Endothelial cell of umbilical vein (primary cell): ENCODE data around the gene PAQR8. TPM values are rescaled to one million over a fixed set of nuclear protein-coding genes. Genes with fewer than 3 reads are reported as not detected.
"Not testable (repeated sequence)": the region's sequence is repeated elsewhere in the genome, so short reads cannot be mapped to it uniquely, and the experiment has no call there.

Source experiments
- BruUV-seq: library from RNA; stranded (reverse); fragments of 400-500 nt; replicated peaks from 2 replicates; lab custom pipeline; 2021; lab: Mats Ljungman, UMichigan
- CTCF ChIA-PET: fragments of 300-600, 350-600 bp; sonication (Branson Sonifier 250); formaldehyde crosslinking; loops from one replicate; lab custom pipeline; 2021; ENCODE audit warnings: antibody characterized with exemption, inconsistent platforms; lab: Charles Lee
- POLR2A ChIA-PET: fragments of 300-600, 350-600 bp; sonication (Branson Sonifier 250); formaldehyde crosslinking; loops from one replicate; lab custom pipeline; 2021; ENCODE audit warnings: antibody characterized with exemption, inconsistent platforms; lab: Charles Lee
- DNase-seq: peaks from one replicate; pipeline ENCODE4 v3.0.0-alpha.2; 2011; ENCODE audit warnings: low read depth, low spot score
- FAIRE-seq: peaks from 2 replicates; lab custom pipeline; 2011; peaks lifted over from hg19 to GRCh38; lab: Jason Lieb, UNC
- H2AFZ ChIP-seq: 2 replicates; pipeline ENCODE4 v1.6.0; 2012; ENCODE audit warnings: low read depth, low read length, control low read depth, inconsistent platforms
- H3K27ac ChIP-seq: 2 replicates; pipeline ENCODE4 v1.5.1; 2011; ENCODE audit warnings: low read depth, mild to moderate bottlenecking, control low read depth, low read length, moderate library complexity; ENCODE audit not compliant: insufficient read depth
- H3K27me3 ChIP-seq, 2 experiments: 2 replicates each; pipeline versions ENCODE4 v1.6.0 to v1.6.1; 2011; ENCODE audit warnings: low read length in 2 of 2, mixed read lengths in 1 of 2; ENCODE audit not compliant: control insufficient read depth in 2 of 2, insufficient read depth in 2 of 2
- H3K36me3 ChIP-seq, 2 experiments: 2 replicates in 1 of 2; 3 replicates in 1 of 2; pipeline ENCODE4 v1.5.1; 2011; ENCODE audit warnings: low read length in 2 of 2, mild to moderate bottlenecking in 1 of 2, moderate library complexity in 1 of 2; ENCODE audit not compliant: control insufficient read depth in 2 of 2, insufficient read depth in 2 of 2; ENCODE audit errors: extremely low read depth in 1 of 2
- H3K4me1 ChIP-seq: 3 replicates; pipeline ENCODE4 v1.5.1; 2011; ENCODE audit warnings: mild to moderate bottlenecking, low read length; ENCODE audit not compliant: control insufficient read depth, insufficient read depth; ENCODE audit errors: extremely low read depth
- H3K4me2 ChIP-seq: 2 replicates; pipeline ENCODE4 v1.6.1; 2011; ENCODE audit warnings: low read length, control low read depth, mixed read lengths; ENCODE audit not compliant: insufficient read depth
- H3K4me3 ChIP-seq, 3 experiments: fragments of 200-600 bp in 1 of 3; sonication (generic), shearing (Covaris generic) in 1 of 3; replicated peaks in 1 of 3; 2 replicates each; pipeline ENCODE4 v1.5.1; 2011 to 2016; ENCODE audit warnings: control low read depth in 3 of 3, low read length in 3 of 3, mild to moderate bottlenecking in 2 of 3, inconsistent platforms in 1 of 3, low read depth in 1 of 3, moderate library complexity in 1 of 3; ENCODE audit not compliant: insufficient read depth in 1 of 3
- H3K79me2 ChIP-seq: 2 replicates; pipeline ENCODE4 v1.6.0; 2012; ENCODE audit warnings: low read length, inconsistent platforms; ENCODE audit not compliant: control insufficient read depth, insufficient read depth
- H3K9ac ChIP-seq: replicated peaks from 2 replicates; pipeline ENCODE3; 2011; ENCODE audit warnings: low read length, control low read depth; ENCODE audit not compliant: insufficient read depth; ENCODE audit errors: extremely low read depth
- H3K9me1 ChIP-seq: replicated peaks from 3 replicates; pipeline ENCODE4 v1.6.0; 2011; ENCODE audit warnings: mild to moderate bottlenecking, low read length; ENCODE audit not compliant: control insufficient read depth, insufficient read depth; ENCODE audit errors: extremely low read depth
- H3K9me3 ChIP-seq: replicated peaks from 2 replicates; pipeline ENCODE4 v1.5.1; 2012; ENCODE audit warnings: low read length, inconsistent platforms; ENCODE audit not compliant: control insufficient read depth, insufficient read depth
- H4K20me1 ChIP-seq: replicated peaks from 2 replicates; pipeline ENCODE3; 2011; ENCODE audit warnings: mild to moderate bottlenecking, low read length; ENCODE audit not compliant: control insufficient read depth, insufficient read depth; ENCODE audit errors: extremely low read depth
- EZH2 ChIP-seq: IDR thresholded peaks from 2 replicates; pipeline ENCODE4 v1.6.1; 2012; ENCODE audit warnings: borderline replicate concordance, low read depth, mild to moderate bottlenecking, moderate library complexity, low read length, inconsistent platforms; ENCODE audit not compliant: severe bottlenecking
- FOS ChIP-seq: IDR thresholded peaks from 2 replicates; pipeline ENCODE4 v1.6.1; 2011; ENCODE audit warnings: mild to moderate bottlenecking, low read length, moderate library complexity, borderline replicate concordance; ENCODE audit not compliant: insufficient read depth
- GATA2 ChIP-seq: IDR thresholded peaks from 2 replicates; pipeline ENCODE4 v1.7.0; 2011; ENCODE audit warnings: low read depth, mild to moderate bottlenecking, moderate library complexity, mixed read lengths, low read length; ENCODE audit not compliant: insufficient read length, insufficient read depth
- JUN ChIP-seq: IDR thresholded peaks from 2 replicates; pipeline ENCODE4 v1.6.1; 2011; ENCODE audit warnings: borderline replicate concordance, low read depth; ENCODE audit not compliant: insufficient read length, insufficient read depth
- MYC ChIP-seq: IDR thresholded peaks from one replicate; pipeline ENCODE4 v1.6.1; 2011; ENCODE audit warnings: mild to moderate bottlenecking, low read depth, low read length
- POLR2A ChIP-seq: IDR thresholded peaks from 2 replicates; pipeline ENCODE4 v1.6.1; 2012; ENCODE audit warnings: low read depth, mild to moderate bottlenecking, control low read depth, low read length
- POLR2AphosphoS5 ChIP-seq: IDR thresholded peaks from 2 replicates; pipeline ENCODE4 v1.6.1; 2012; ENCODE audit warnings: low read depth, mild to moderate bottlenecking, control low read depth, low read length, moderate library complexity; ENCODE audit not compliant: insufficient read depth
- dilution Hi-C: fragments of 300-500 bp; cut with MboI; formaldehyde crosslinking; loops from one replicate; pipeline ENCODE4 v1.15.0; 2019; ENCODE audit warnings: low sequenced_read_pairs; ENCODE audit not compliant: extremely low pct_ligation_motif_present
- intact Hi-C: fragments of 100-400 bp; cut with micrococcal nuclease; formaldehyde crosslinking; loops from one replicate; pipeline ENCODE4 v1.10.0; 2022
- polyA plus RNA-seq, 4 experiments: library from polyadenylated mRNA; depleted of rRNA in 3 of 4; stranded (reverse) in 3 of 4; unstranded in 1 of 4; fragments of >200 nt; gene quantifications; 2 replicates each; pipeline versions ENCODE4 v1.2.1 to v1.2.3, GENCODE V29; 2011 to 2012; ENCODE audit warnings: missing spikeins in 1 of 4
- total RNA-seq: library from RNA; stranded (reverse); gene quantifications from 2 replicates; pipeline ENCODE4 v1.2.3, GENCODE V29; 2021
- TF ChIP-seq, protein P1 (sequence below): IDR thresholded peaks from 2 replicates; pipeline ENCODE4 v1.6.1; 2011; ENCODE audit not compliant: insufficient read depth, insufficient read length
- TF ChIP-seq, protein P2 (sequence below), 2 donors: IDR thresholded peaks; 1 replicate in 1 of 2; 2 replicates in 1 of 2; pipeline ENCODE4 v1.5.1; 2011; ENCODE audit warnings: low read length in 2 of 2, mild to moderate bottlenecking in 2 of 2, moderate library complexity in 2 of 2, control low read depth in 1 of 2, inconsistent platforms in 1 of 2, low read depth in 1 of 2; ENCODE audit not compliant: insufficient read depth in 1 of 2; ENCODE audit errors: extremely low read depth in 1 of 2

PAQR8 gene
- total and polyA plus RNA-seq, 2 donors (not counting 3 experiments of a cell fraction or from before 2014, with no cell fraction given) = 4.3 to 6.0 TPM

DNA sequence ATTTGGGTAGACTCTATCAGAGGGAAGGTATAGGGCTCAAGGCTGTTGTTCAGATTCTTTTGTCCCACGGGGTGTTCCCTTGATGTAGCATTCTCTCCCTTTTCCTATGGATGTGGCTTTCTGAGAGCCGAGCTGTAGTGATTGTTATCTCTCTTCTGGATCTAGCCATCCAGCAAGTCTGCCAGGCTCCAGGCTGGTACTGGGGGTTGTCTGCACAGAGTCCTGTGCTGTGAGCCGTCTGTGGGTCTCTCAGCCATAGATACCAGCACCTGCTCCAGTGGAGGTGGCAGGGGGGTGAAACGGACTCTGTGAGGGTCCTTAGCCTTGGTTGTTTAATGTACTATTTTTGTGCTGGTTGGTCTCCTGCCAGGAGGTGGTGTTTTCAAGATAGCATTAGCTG is 71.3 kb downstream of the PAQR8 start:
- CTCF ChIA-PET = interaction anchor here (1.5 to 2.3 kb wide), 2 partner anchors 9 to 56 kb away, joined by 3 to 7 read pairs; no protein-coding TSS in a partner anchor
- POLR2A ChIA-PET, FAIRE-seq, H2AFZ ChIP-seq, H3K79me2 ChIP-seq, H3K9ac ChIP-seq, DNase-seq, H3K4me3 ChIP-seq, H3K27me3 ChIP-seq, intact Hi-C loops, H3K4me1 ChIP-seq, H3K9me1 ChIP-seq, BruUV-seq, H3K9me3 ChIP-seq, H4K20me1 ChIP-seq, dilution Hi-C loops, H3K4me2 ChIP-seq, H3K36me3 ChIP-seq, H3K27ac ChIP-seq: not testable (repeated sequence)
- TF ChIP-seq GATA2 = peak; percentile 40

DNA sequence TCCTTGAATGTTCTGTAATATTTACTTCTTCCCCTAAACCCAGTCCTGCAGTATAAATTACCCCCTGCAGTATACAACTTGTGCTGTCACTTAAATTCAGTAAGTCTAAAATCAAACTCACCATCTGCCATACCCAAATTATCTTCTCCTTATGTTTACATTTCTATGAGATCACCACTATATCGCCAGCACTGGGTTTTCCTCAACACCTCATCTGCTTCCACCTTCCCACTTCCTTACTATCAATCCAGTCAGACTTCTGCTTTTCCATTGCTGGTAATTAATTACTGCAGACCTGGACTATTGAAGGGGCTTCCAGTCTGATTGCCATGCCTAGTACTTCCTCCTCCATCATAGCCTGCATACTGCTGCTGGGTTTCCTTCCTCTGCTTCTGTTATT is 73.4 kb downstream of the PAQR8 start:
- dilution Hi-C loops = no loop called here
- CTCF ChIA-PET = no interaction called here
- DNase-seq = no peak

More for the DNA sequence above, 73.4 kb downstream of the PAQR8 start:
- Histone ChIP-seq H3K27ac (no peak overlapping the region), H3K27me3 (no peaks in the 10 kb centered on the region), H4K20me1 (no peaks in the 10 kb centered on the region), H3K9ac (no peak overlapping the region), H3K9me1 (no peaks in the 10 kb centered on the region), H3K9me3 (no peaks in the 10 kb centered on the region), H3K79me2 (no peaks in the 10 kb centered on the region), H3K4me2 (no peak overlapping the region), H3K36me3 (no peaks in the 10 kb centered on the region), H3K4me1 (no peaks in the 10 kb centered on the region), H2AFZ (no peak overlapping the region), H3K4me3 (no peak overlapping the region)
- no peak for FAIRE-seq
- TF ChIP-seq, protein P1, sequence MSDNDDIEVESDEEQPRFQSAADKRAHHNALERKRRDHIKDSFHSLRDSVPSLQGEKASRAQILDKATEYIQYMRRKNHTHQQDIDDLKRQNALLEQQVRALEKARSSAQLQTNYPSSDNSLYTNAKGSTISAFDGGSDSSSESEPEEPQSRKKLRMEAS = no peak
- TF ChIP-seq JUN (no peak), POLR2AphosphoS5 (no peak), FOS (no peak), MYC (no peak), POLR2A (no peak), GATA2 (no peak), EZH2 (no peak)
- TF ChIP-seq, protein P2, sequence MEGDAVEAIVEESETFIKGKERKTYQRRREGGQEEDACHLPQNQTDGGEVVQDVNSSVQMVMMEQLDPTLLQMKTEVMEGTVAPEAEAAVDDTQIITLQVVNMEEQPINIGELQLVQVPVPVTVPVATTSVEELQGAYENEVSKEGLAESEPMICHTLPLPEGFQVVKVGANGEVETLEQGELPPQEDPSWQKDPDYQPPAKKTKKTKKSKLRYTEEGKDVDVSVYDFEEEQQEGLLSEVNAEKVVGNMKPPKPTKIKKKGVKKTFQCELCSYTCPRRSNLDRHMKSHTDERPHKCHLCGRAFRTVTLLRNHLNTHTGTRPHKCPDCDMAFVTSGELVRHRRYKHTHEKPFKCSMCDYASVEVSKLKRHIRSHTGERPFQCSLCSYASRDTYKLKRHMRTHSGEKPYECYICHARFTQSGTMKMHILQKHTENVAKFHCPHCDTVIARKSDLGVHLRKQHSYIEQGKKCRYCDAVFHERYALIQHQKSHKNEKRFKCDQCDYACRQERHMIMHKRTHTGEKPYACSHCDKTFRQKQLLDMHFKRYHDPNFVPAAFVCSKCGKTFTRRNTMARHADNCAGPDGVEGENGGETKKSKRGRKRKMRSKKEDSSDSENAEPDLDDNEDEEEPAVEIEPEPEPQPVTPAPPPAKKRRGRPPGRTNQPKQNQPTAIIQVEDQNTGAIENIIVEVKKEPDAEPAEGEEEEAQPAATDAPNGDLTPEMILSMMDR (IDR thresholded peaks at IDR 0.05; ENCODE audit: extremely low read depth in 1 of 2, insufficient read depth in 1 of 2, low read depth in 1 of 2, low read length in 2 of 2) = no peak
- intact Hi-C loops = no loop called here
- BruUV-seq = no TSS peak
- POLR2A ChIA-PET = no interaction called here
